ENCODE data around the gene EDEM1.

EDEM1 gene

GRCh38 chr3:5232570-5232969 is 45.1 kb downstream of the EDEM1 start:
- no peak overlapping the region for H3K27ac ChIP-seq (ENCODE audit: low read depth, low read length)
- H3K9me3 ChIP-seq (ENCODE audit: insufficient read depth, low read depth, low read length), result no peaks in the 10 kb centered on the region
- WGBS (ENCODE audit: extremely low coverage, insufficient coverage, insufficient read length), result no CpG with 5 or more reads among the region's 6 CpGs
- H3K36me3 ChIP-seq (ENCODE audit: control insufficient read depth in 1 of 2, insufficient read depth in 2 of 2, low read length in 2 of 2), result no peaks in the 10 kb centered on the region
- H3K4ac ChIP-seq (ENCODE audit: low read depth, low read length), result no peak overlapping the region
- no peak overlapping the region for H4K91ac ChIP-seq (ENCODE audit: low read depth, low read length)
- no peak overlapping the region for H2BK120ac ChIP-seq (ENCODE audit: insufficient read depth, low read length, poor library complexity)
- no peak overlapping the region for H2AFZ ChIP-seq (ENCODE audit: insufficient read depth, low read length, poor library complexity)
- H3K79me1 ChIP-seq (ENCODE audit: low read length), result no peaks in the 10 kb centered on the region
- no peaks in the 10 kb centered on the region for H3K4me1 ChIP-seq (ENCODE audit: control insufficient read depth in 1 of 2, insufficient read depth in 2 of 2, low read length in 2 of 2)
- no peak overlapping the region for H2BK12ac ChIP-seq (ENCODE audit: low read length)
- H3K14ac ChIP-seq (ENCODE audit: low read length), result no peak overlapping the region
- H4K12ac ChIP-seq (ENCODE audit: low read depth, low read length), result no peak overlapping the region
- no peak overlapping the region for H3K4me3 ChIP-seq (ENCODE audit: low read depth, low read length)
- no peak overlapping the region for H3K23ac ChIP-seq (ENCODE audit: low read length)
- no peak overlapping the region for H3K18ac ChIP-seq (ENCODE audit: low read length)
- no peak overlapping the region for H3K4me2 ChIP-seq (ENCODE audit: low read length)
- H2AK5ac ChIP-seq (ENCODE audit: low read length), result no peak overlapping the region
- no peaks in the 10 kb centered on the region for H3K27me3 ChIP-seq (ENCODE audit: insufficient read depth, low read length)
- no peak overlapping the region for H2BK5ac ChIP-seq (ENCODE audit: low read depth, low read length, poor library complexity)
- H3K79me2 ChIP-seq (ENCODE audit: control insufficient read depth, insufficient read depth, low read length, poor library complexity), result no peaks in the 10 kb centered on the region
- H4K8ac ChIP-seq (ENCODE audit: low read depth, low read length), result no peak overlapping the region
- DNase-seq, result no peak
- H3K9ac ChIP-seq (ENCODE audit: low read length), result no peak overlapping the region

- H3K79me1 ChIP-seq (ENCODE audit: low read length), result no peaks in the 10 kb centered on the region
- H2BK120ac ChIP-seq (ENCODE audit: insufficient read depth, low read length, poor library complexity), result no peak overlapping the region
- H3K23ac ChIP-seq (ENCODE audit: low read length), result no peak overlapping the region
- no peak overlapping the region for H3K18ac ChIP-seq (ENCODE audit: low read length)
- DNase-seq, result peak; percentile 75 to 85
- no peaks in the 10 kb centered on the region for H3K36me3 ChIP-seq (ENCODE audit: control insufficient read depth in 1 of 2, insufficient read depth in 2 of 2, low read length in 2 of 2)
- H3K14ac ChIP-seq (ENCODE audit: low read length), result no peak overlapping the region
- no peak overlapping the region for H3K27ac ChIP-seq (ENCODE audit: low read depth, low read length)
- no peak overlapping the region for H4K8ac ChIP-seq (ENCODE audit: low read depth, low read length)
- WGBS (ENCODE audit: extremely low coverage, insufficient coverage, insufficient read length), result no CpG with 5 or more reads among the region's 2 CpGs
- H2AFZ ChIP-seq (ENCODE audit: insufficient read depth, low read length, poor library complexity), result no peak overlapping the region
- H2BK12ac ChIP-seq (ENCODE audit: low read length), result no peak overlapping the region
- no peak overlapping the region for H2BK5ac ChIP-seq (ENCODE audit: low read depth, low read length, poor library complexity)
- H3K4me1 ChIP-seq (ENCODE audit: control insufficient read depth in 1 of 2, insufficient read depth in 2 of 2, low read length in 2 of 2), result no peaks in the 10 kb centered on the region
- no peaks in the 10 kb centered on the region for H3K27me3 ChIP-seq (ENCODE audit: insufficient read depth, low read length)
- H3K4me2 ChIP-seq (ENCODE audit: low read length), result no peak overlapping the region
- H4K91ac ChIP-seq (ENCODE audit: low read depth, low read length), result no peak overlapping the region
- no peaks in the 10 kb centered on the region for H3K79me2 ChIP-seq (ENCODE audit: control insufficient read depth, insufficient read depth, low read length, poor library complexity)
- no peak overlapping the region for H3K4ac ChIP-seq (ENCODE audit: low read depth, low read length)
- H3K9me3 ChIP-seq (ENCODE audit: insufficient read depth, low read depth, low read length), result no peaks in the 10 kb centered on the region
- no peak overlapping the region for H4K12ac ChIP-seq (ENCODE audit: low read depth, low read length)
- no peak overlapping the region for H3K4me3 ChIP-seq (ENCODE audit: low read depth, low read length)
- no peak overlapping the region for H2AK5ac ChIP-seq (ENCODE audit: low read length)
- H3K9ac ChIP-seq (ENCODE audit: low read length), result no peak overlapping the region
Observed at GRCh38 chr3:5233026-5233425, 45.5 kb downstream of the EDEM1 start.

GRCh38 chr3:5235655-5236054 is 48.1 kb downstream of the EDEM1 start:
- Histone ChIP-seq H3K4ac (ENCODE audit: low read depth, low read length) (no peak overlapping the region), H3K79me1 (ENCODE audit: low read length) (no peaks in the 10 kb centered on the region), H3K18ac (ENCODE audit: low read length) (no peak overlapping the region), H3K27ac (ENCODE audit: low read depth, low read length) (no peak overlapping the region), H2BK120ac (ENCODE audit: insufficient read depth, low read length, poor library complexity) (no peak overlapping the region), H3K4me3 (ENCODE audit: low read depth, low read length) (no peak overlapping the region), H3K14ac (ENCODE audit: low read length) (no peak overlapping the region), H3K23ac (ENCODE audit: low read length) (no peak overlapping the region), H3K9me3 (ENCODE audit: insufficient read depth, low read depth, low read length) (peaks cover 2% of the 10 kb centered on the region), H4K12ac (ENCODE audit: low read depth, low read length) (no peak overlapping the region), H3K79me2 (ENCODE audit: control insufficient read depth, insufficient read depth, low read length, poor library complexity) (no peaks in the 10 kb centered on the region), H2AK5ac (ENCODE audit: low read length) (no peak overlapping the region), H2BK5ac (ENCODE audit: low read depth, low read length, poor library complexity) (no peak overlapping the region), H2AFZ (ENCODE audit: insufficient read depth, low read length, poor library complexity) (no peak overlapping the region), H3K4me2 (ENCODE audit: low read length) (no peak overlapping the region), H3K9ac (ENCODE audit: low read length) (no peak overlapping the region), H2BK12ac (ENCODE audit: low read length) (no peak overlapping the region), H4K91ac (ENCODE audit: low read depth, low read length) (no peak overlapping the region), H4K8ac (ENCODE audit: low read depth, low read length) (no peak overlapping the region), H3K27me3 (ENCODE audit: insufficient read depth, low read length) (no peaks in the 10 kb centered on the region), H3K4me1 (ENCODE audit: control insufficient read depth in 1 of 2, insufficient read depth in 2 of 2, low read length in 2 of 2) (no peaks in the 10 kb centered on the region), H3K36me3 (ENCODE audit: control insufficient read depth in 1 of 2, insufficient read depth in 2 of 2, low read length in 2 of 2) (no peaks in the 10 kb centered on the region)
- DNase-seq, result no peak
- no CpG with 5 or more reads among the region's 7 CpGs for WGBS (ENCODE audit: extremely low coverage, insufficient coverage, insufficient read length)

- Histone ChIP-seq H4K12ac (ENCODE audit: low read depth, low read length) (no peak overlapping the region), H3K9ac (ENCODE audit: low read length) (no peak overlapping the region), H3K4me2 (ENCODE audit: low read length) (no peak overlapping the region), H3K4me3 (ENCODE audit: low read depth, low read length) (no peak overlapping the region), H2BK12ac (ENCODE audit: low read length) (no peak overlapping the region), H3K79me2 (ENCODE audit: control insufficient read depth, insufficient read depth, low read length, poor library complexity) (no peaks in the 10 kb centered on the region), H4K91ac (ENCODE audit: low read depth, low read length) (no peak overlapping the region), H2BK5ac (ENCODE audit: low read depth, low read length, poor library complexity) (no peak overlapping the region), H3K9me3 (ENCODE audit: insufficient read depth, low read depth, low read length) (peaks cover 4% of the 10 kb centered on the region), H2AK5ac (ENCODE audit: low read length) (no peak overlapping the region), H3K18ac (ENCODE audit: low read length) (no peak overlapping the region), H3K36me3 (ENCODE audit: control insufficient read depth in 1 of 2, insufficient read depth in 2 of 2, low read length in 2 of 2) (no peaks in the 10 kb centered on the region), H3K23ac (ENCODE audit: low read length) (no peak overlapping the region), H3K27me3 (ENCODE audit: insufficient read depth, low read length) (no peaks in the 10 kb centered on the region), H2BK120ac (ENCODE audit: insufficient read depth, low read length, poor library complexity) (no peak overlapping the region), H3K4ac (ENCODE audit: low read depth, low read length) (no peak overlapping the region), H4K8ac (ENCODE audit: low read depth, low read length) (no peak overlapping the region), H3K79me1 (ENCODE audit: low read length) (no peaks in the 10 kb centered on the region), H2AFZ (ENCODE audit: insufficient read depth, low read length, poor library complexity) (no peak overlapping the region), H3K4me1 (ENCODE audit: control insufficient read depth in 1 of 2, insufficient read depth in 2 of 2, low read length in 2 of 2) (no peaks in the 10 kb centered on the region), H3K14ac (ENCODE audit: low read length) (no peak overlapping the region), H3K27ac (ENCODE audit: low read depth, low read length) (no peak overlapping the region)
- DNase-seq, result no peak
- no CpG with 5 or more reads among the region's 5 CpGs for WGBS (ENCODE audit: extremely low coverage, insufficient coverage, insufficient read length)
Observed at GRCh38 chr3:5238545-5238944, 51.0 kb downstream of the EDEM1 start.

All from trophoblast cell (in vitro differentiated cells and primary cell).